Uterus (tissue), 4 donors: Measurements from ENCODE around the gene KISS1R. TPM values are rescaled to one million over a fixed set of nuclear protein-coding genes. Genes with fewer than 3 reads are reported as not detected.

Experiments used
- DNase-seq, 2 donors: peaks; one replicate each; pipeline ENCODE4 v3.0.0-alpha.2; 2019 to 2020
- H3K27ac ChIP-seq, 2 donors: fragments of 200-600 bp; sonication (generic); 1 replicate in 1 of 2; 2 replicates in 1 of 2; pipeline ENCODE4 v1.5.1; 2016 to 2018
- H3K27me3 ChIP-seq, 2 donors: fragments of 200-600 bp; sonication (generic); one replicate each; pipeline ENCODE4 v1.5.1; 2018 to 2019; ENCODE audit warnings: control low read depth in 1 of 2
- H3K36me3 ChIP-seq, 2 donors: fragments of 200-600 bp; sonication (generic); one replicate each; pipeline ENCODE4 v1.5.1; 2019; ENCODE audit warnings: control low read depth in 1 of 2
- H3K4me1 ChIP-seq, 2 donors: fragments of 200-600 bp; sonication (generic); one replicate each; pipeline ENCODE4 v1.5.1; 2018 to 2019; ENCODE audit warnings: control low read depth in 1 of 2
- H3K4me3 ChIP-seq, 2 donors: fragments of 200-600 bp; sonication (generic); 1 replicate in 1 of 2; 2 replicates in 1 of 2; pipeline ENCODE4 v1.5.1; 2018 to 2019; ENCODE audit warnings: mild to moderate bottlenecking in 1 of 2
- H3K9me3 ChIP-seq, 2 donors: fragments of 200-600 bp; sonication (generic); one replicate each; pipeline ENCODE4 v1.5.1; 2019; ENCODE audit warnings: control low read depth in 1 of 2
- POLR2A ChIP-seq, 2 donors: fragments of 450-650 bp; IDR thresholded peaks; one replicate each; pipeline ENCODE4 v1.6.1; 2016; ENCODE audit warnings: antibody characterized with exemption in 2 of 2, mild to moderate bottlenecking in 1 of 2, moderate library complexity in 1 of 2
- intact Hi-C: fragments of 100-400 bp; cut with DNase I; formaldehyde crosslinking; loops from one replicate; pipeline ENCODE4 v1.15.1; 2023; ENCODE audit warnings: low total_unique reads
- total RNA-seq, 4 donors: library from RNA; depleted of rRNA in 3 of 4; stranded (reverse); fragments of >200 nt in 3 of 4; gene quantifications; one replicate each; pipeline versions ENCODE4 v1.1.0 to v1.2.4, GENCODE V29; 2014 to 2023
- TF ChIP-seq, protein P1 (sequence below), 4 experiments: fragments of 200-600 bp in 2 of 4; fragments of 450-650 bp in 2 of 4; sonication (generic) in 2 of 4; IDR thresholded peaks; one replicate each; pipeline ENCODE4 v1.5.1; 2016 to 2019; ENCODE audit warnings: antibody characterized with exemption in 4 of 4, mild to moderate bottlenecking in 2 of 4, moderate library complexity in 1 of 4
- donor health status: DM: yes; HTN: yes; CAD: no.

The KISS1R gene
- total RNA-seq, 4 donors from 2014 or later, result 0.14 TPM; not detected in 3

DNA sequence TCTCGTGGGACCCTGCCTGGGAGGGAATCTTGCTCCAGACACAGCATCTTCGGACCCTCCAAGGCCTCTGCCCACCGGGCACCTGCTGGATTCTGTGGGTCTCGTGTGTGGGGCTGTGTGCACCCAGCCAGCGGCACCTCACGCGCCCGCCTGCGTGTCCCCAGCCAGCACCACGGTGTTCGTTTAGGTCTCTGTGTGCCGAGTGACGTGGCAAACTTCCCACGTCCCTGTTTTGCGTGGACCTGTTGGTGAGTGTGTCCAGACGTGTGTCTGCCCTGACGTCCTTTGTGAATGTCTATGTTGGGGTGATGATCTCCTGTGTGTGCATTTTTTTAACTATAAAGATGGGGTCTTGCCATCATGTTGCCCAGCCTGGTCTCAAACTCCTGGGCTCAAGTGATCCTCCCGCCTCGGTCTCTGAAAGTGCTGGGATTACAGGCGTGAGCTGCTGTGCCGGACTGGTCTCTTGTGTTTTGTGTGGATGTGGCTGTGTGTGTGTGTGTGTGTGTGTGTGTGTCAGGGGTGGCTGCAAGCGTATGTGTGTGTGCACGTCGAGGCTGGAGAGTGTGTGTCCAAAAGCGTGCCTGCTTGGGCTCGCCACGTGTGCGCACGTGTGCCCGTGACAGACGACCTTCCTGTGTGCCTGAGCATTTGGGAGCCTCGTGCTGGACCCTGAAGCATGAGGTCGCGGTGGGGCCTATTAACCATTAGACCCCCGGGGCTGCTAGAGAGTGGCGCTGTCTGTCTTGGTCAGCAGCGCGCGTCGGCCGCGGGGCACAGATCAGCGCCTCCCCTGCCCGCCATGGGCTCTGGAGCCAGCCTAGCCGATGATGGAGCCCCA is 24.4 kb downstream of the KISS1R start:
- H3K27ac ChIP-seq, result peak overlapping the region in 1 of 2 donors; percentile 67
- no peak overlapping the region for H3K4me3 ChIP-seq
- H3K36me3 ChIP-seq, result no peaks in the 10 kb centered on the region
- no peaks in the 10 kb centered on the region for H3K9me3 ChIP-seq
- TF ChIP-seq, protein P1, sequence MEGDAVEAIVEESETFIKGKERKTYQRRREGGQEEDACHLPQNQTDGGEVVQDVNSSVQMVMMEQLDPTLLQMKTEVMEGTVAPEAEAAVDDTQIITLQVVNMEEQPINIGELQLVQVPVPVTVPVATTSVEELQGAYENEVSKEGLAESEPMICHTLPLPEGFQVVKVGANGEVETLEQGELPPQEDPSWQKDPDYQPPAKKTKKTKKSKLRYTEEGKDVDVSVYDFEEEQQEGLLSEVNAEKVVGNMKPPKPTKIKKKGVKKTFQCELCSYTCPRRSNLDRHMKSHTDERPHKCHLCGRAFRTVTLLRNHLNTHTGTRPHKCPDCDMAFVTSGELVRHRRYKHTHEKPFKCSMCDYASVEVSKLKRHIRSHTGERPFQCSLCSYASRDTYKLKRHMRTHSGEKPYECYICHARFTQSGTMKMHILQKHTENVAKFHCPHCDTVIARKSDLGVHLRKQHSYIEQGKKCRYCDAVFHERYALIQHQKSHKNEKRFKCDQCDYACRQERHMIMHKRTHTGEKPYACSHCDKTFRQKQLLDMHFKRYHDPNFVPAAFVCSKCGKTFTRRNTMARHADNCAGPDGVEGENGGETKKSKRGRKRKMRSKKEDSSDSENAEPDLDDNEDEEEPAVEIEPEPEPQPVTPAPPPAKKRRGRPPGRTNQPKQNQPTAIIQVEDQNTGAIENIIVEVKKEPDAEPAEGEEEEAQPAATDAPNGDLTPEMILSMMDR (IDR thresholded peaks at IDR 0.05), result no peak
- TF ChIP-seq POLR2A (IDR thresholded peaks at IDR 0.05), result no peak
- intact Hi-C loops, result no loop called here
- DNase-seq, result no peak
- H3K27me3 ChIP-seq, result no peaks in the 10 kb centered on the region
- H3K4me1 ChIP-seq, result peaks cover 0 to 17% of the 10 kb centered on the region in 2 donors

DNA sequence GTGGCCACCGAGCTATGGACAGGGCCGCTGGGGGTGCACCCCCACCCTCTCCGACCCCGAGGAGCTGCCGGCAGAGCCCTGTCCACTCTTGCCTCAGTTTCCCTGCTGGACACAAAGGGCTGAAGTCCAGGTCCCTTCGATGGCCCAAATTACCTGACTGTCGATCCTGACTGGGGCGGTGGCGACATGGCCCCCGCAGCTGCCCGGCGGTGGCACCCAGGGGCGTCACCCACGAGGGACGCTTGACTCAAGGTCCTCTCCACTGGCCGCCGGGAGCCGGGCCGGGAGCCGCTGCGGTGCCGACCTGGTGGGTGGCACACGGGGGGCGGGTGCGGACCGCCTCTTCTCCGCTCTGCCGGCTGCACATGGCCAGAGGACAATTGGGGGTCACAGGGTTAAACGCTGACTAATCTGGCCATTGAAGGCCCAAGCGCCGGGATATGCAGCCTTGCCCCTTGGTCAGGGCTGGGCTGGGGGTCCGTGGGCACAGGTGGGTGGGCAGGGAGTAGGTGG is 25.1 kb downstream of the KISS1R start:
- Histone ChIP-seq H3K9me3 (no peaks in the 10 kb centered on the region), H3K36me3 (no peaks in the 10 kb centered on the region), H3K4me1 (peaks cover 0 to 17% of the 10 kb centered on the region in 2 donors), H3K27me3 (no peaks in the 10 kb centered on the region), H3K27ac (no peak overlapping the region), H3K4me3 (no peak overlapping the region)
- TF ChIP-seq, protein P1 (IDR thresholded peaks at IDR 0.05), result no peak
- no peak for TF ChIP-seq POLR2A (IDR thresholded peaks at IDR 0.05)
- no peak for DNase-seq
- intact Hi-C loops, result no loop called here

DNA sequence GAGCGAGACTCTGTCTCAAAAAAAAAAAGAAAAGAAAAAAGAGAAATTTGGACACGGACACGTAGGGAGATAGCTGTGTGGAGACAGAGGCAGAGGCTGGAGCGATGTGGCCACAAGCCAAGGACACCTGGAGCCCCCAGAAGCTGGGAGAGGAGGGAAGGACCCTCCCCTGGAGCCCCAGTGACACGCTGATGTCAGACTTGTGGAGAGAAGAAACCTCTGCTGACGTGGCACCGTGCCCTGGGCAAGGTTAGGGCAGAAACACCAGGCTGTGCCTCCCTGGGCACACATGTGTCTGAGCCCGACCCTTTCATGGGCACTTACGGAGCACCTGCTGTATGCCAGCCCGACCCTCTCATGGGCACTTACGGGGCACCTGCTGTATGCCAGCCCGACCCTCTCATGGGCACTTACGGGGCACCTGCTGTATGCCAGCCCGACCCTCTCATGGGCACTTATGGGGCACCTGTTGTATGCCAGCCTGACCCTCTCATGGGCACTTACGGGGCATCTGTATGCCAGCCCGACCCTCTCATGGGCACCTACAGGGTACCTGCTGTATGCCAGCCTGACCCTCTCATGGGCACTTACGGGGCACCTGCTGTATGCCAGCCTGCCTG is 26.5 kb downstream of the KISS1R start:
- no peak for DNase-seq
- TF ChIP-seq, protein P1 (IDR thresholded peaks at IDR 0.05), result no peak
- Histone ChIP-seq H3K4me1 (peaks cover 0 to 17% of the 10 kb centered on the region in 2 donors), H3K4me3 (no peak overlapping the region), H3K36me3 (no peaks in the 10 kb centered on the region), H3K27me3 (no peaks in the 10 kb centered on the region), H3K9me3 (no peaks in the 10 kb centered on the region), H3K27ac (no peak overlapping the region)
- intact Hi-C loops, result no loop called here

DNA sequence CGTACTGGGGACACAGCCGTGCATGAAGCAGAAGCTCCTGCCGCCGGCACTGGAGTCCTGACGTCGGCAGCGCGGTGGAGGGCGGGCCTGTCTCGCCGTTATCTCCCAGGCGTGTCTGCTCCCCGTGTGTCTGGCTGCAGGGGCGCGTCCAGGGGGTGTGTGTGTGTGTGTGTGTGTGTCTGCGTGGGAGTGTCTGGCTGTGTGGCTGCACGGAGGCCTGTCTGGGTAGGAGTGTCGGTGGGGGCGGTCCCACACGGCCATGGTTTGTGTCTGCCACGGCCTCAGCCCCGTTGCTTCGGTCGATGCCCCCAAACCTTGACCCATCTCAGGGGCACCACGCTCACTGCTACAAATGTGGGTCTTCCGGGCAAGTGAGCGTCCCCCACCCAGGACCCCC is 27.0 kb downstream of the KISS1R start:
- TF ChIP-seq, protein P1 (IDR thresholded peaks at IDR 0.05), result peak in 1 of 4 experiments; percentile 5
- TF ChIP-seq POLR2A (IDR thresholded peaks at IDR 0.05), result no peak
- H3K27me3 ChIP-seq, result no peaks in the 10 kb centered on the region
- peak; percentile 82 to 85 for DNase-seq
- H3K9me3 ChIP-seq, result no peaks in the 10 kb centered on the region
- intact Hi-C loops, result no loop called here
- H3K4me3 ChIP-seq, result no peak overlapping the region
- H3K27ac ChIP-seq, result no peak overlapping the region
- peaks cover 0 to 17% of the 10 kb centered on the region in 2 donors for H3K4me1 ChIP-seq
- no peaks in the 10 kb centered on the region for H3K36me3 ChIP-seq

DNA sequence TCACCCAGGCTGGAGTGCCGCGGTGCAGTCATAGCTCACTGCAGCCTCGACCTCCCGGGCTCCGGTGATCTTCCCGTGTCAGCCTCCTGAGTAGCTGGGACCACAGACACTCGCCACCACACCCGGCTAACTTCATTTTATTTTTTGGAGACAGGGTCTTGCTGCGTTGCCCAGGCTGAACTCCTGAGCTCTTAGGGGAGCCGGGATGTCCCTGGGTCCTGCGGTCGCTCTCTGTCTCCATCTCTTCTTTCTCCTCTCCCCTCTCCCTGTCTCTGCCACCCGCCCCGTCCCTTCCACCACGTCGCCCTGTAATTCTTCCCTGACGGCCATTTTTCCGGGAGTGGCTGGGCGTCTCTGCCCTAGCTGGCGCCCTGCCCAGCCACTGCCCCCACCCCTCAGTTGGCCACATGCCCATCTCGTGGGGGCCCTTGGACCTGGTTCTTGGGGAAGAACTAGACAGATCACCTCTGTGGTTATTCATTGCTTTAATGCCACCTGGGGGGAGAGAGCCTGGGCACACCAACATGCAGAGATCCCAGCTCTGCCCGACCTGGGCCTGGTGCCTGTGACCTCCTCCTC is 27.6 kb downstream of the KISS1R start:
- Histone ChIP-seq H3K36me3 (no peaks in the 10 kb centered on the region), H3K27me3 (no peaks in the 10 kb centered on the region), H3K4me3 (no peak overlapping the region), H3K9me3 (no peaks in the 10 kb centered on the region), H3K4me1 (peaks cover 0 to 17% of the 10 kb centered on the region in 2 donors), H3K27ac (no peak overlapping the region)
- no peak for DNase-seq
- TF ChIP-seq POLR2A (IDR thresholded peaks at IDR 0.05), result no peak
- TF ChIP-seq, protein P1 (IDR thresholded peaks at IDR 0.05), result no peak
- intact Hi-C loops, result no loop called here
